GM12891 (cell line): ENCODE data around the gene CRIP2.

Experiments
- PAX5 ChIP-seq: IDR thresholded peaks from 2 replicates; pipeline ENCODE4 v1.6.1; 2011; ENCODE audit warnings: low read length, moderate library complexity, mild to moderate bottlenecking; ENCODE audit not compliant: insufficient read depth, severe bottlenecking
- POLR2A ChIP-seq: IDR thresholded peaks from 2 replicates; pipeline ENCODE4 v1.6.1; 2011; ENCODE audit warnings: low read depth, low read length, control low read depth
- POLR2AphosphoS5 ChIP-seq: IDR thresholded peaks from 2 replicates; pipeline ENCODE4 v1.6.1; 2011; ENCODE audit warnings: low read depth, low read length, control low read depth
- POU2F2 ChIP-seq: IDR thresholded peaks from 2 replicates; pipeline ENCODE4 v1.6.1; 2011; ENCODE audit warnings: low read depth, mild to moderate bottlenecking, control low read depth, low read length, moderate library complexity
- SPI1 ChIP-seq: IDR thresholded peaks from 2 replicates; pipeline ENCODE4 v1.6.1; 2011; ENCODE audit warnings: low read depth, low read length, control low read depth
- TAF1 ChIP-seq: IDR thresholded peaks from 2 replicates; pipeline ENCODE4 v1.6.1; 2011; ENCODE audit warnings: low read depth, low read length, control low read depth

- no peak for TF ChIP-seq TAF1
- TF ChIP-seq POLR2AphosphoS5, result no peak
- no peak for TF ChIP-seq POU2F2
- no peak for TF ChIP-seq POLR2A
- no peak for TF ChIP-seq PAX5
- TF ChIP-seq SPI1, result no peak
These were observed 44.1 kb upstream of the CRIP2 start for GRCh38 chr14:105430565-105430964.
